Body of pancreas (tissue), 4 donors: ENCODE data around the gene ZNF775.

Source experiments
- CTCF ChIP-seq, 7 experiments: fragments of 450-650 bp in 4 of 7; fragments of 200-600 bp in 3 of 7; sonication (generic) in 3 of 7; IDR thresholded peaks; one replicate each; pipeline ENCODE4 v1.5.1; 2016 to 2019; ENCODE audit warnings: antibody characterized with exemption in 7 of 7
- POLR2A ChIP-seq, 3 donors: fragments of 450-650 bp; IDR thresholded peaks; one replicate each; pipeline ENCODE4 v1.6.1; 2016; ENCODE audit warnings: antibody characterized with exemption in 3 of 3, mild to moderate bottlenecking in 2 of 3

GRCh38 chr7:150363872-150364271 lies 15.3 kb upstream of the ZNF775 start:
- TF ChIP-seq CTCF (IDR thresholded peaks at IDR 0.05) = no peak
- TF ChIP-seq POLR2A (IDR thresholded peaks at IDR 0.05) = no peak
